Upper lobe of left lung (tissue), 6 donors: ENCODE data around the gene IL1RAPL2. TPM values are rescaled to one million over a fixed set of nuclear protein-coding genes. Genes with fewer than 3 reads are reported as not detected.
"Not testable (repeated sequence)": the region's sequence is repeated elsewhere in the genome, so short reads cannot be mapped to it uniquely, and the experiment has no call there.

ENCODE experiments used
- ATAC-seq, 2 donors: fragments of 200-7000 bp; cut with Tn5 transposase; one replicate each; pipeline ENCODE4 v1.9.1; 2022; ENCODE audit warnings: mild to moderate bottlenecking in 2 of 2, moderate library complexity in 2 of 2; ENCODE audit not compliant: low FRiP score in 2 of 2
- DNase-seq, 2 donors: peaks; one replicate each; pipeline ENCODE4 v3.0.0-alpha.2; 2019 to 2020
- H3K27ac ChIP-seq, 4 donors: fragments of 200-600 bp; sonication (generic); one replicate each; pipeline ENCODE4 v1.5.1; 2016 to 2019
- H3K27me3 ChIP-seq, 4 donors: fragments of 200-600 bp; sonication (generic); one replicate each; pipeline ENCODE4 v1.5.1; 2017 to 2019
- H3K36me3 ChIP-seq, 4 donors: fragments of 200-600 bp; sonication (generic); one replicate each; pipeline ENCODE4 v1.5.1; 2016 to 2019
- H3K4me1 ChIP-seq, 4 donors: fragments of 200-600 bp; sonication (generic); one replicate each; pipeline ENCODE4 v1.5.1; 2018 to 2019
- H3K4me3 ChIP-seq, 4 donors: fragments of 200-600 bp; sonication (generic); one replicate each; pipeline ENCODE4 v1.5.1; 2017 to 2019; ENCODE audit warnings: mild to moderate bottlenecking in 2 of 4, moderate library complexity in 1 of 4
- H3K9me3 ChIP-seq, 4 donors: fragments of 200-600 bp; sonication (generic); one replicate each; pipeline ENCODE4 v1.5.1; 2018 to 2019
- CTCF ChIP-seq, 6 experiments: fragments of 450-650 bp in 4 of 6; fragments of 200-600 bp in 2 of 6; sonication (generic) in 2 of 6; IDR thresholded peaks; one replicate each; pipeline ENCODE4 v1.5.1; 2016 to 2019; ENCODE audit warnings: antibody characterized with exemption in 6 of 6
- EP300 ChIP-seq, 4 donors: sonication (generic); formaldehyde crosslinking; IDR thresholded peaks; one replicate each; pipeline ENCODE4 v1.5.1; 2017; ENCODE audit warnings: antibody characterized with exemption in 4 of 4, control low read depth in 2 of 4
- POLR2A ChIP-seq, 4 donors: fragments of 450-650 bp; IDR thresholded peaks; one replicate each; pipeline ENCODE4 v1.5.1; 2016 to 2017; ENCODE audit warnings: antibody characterized with exemption in 4 of 4, mild to moderate bottlenecking in 2 of 4
- POLR2AphosphoS5 ChIP-seq, 2 donors: sonication (generic); formaldehyde crosslinking; IDR thresholded peaks; one replicate each; pipeline ENCODE4 v1.5.1; 2017; ENCODE audit warnings: antibody characterized with exemption in 2 of 2
- WGBS, 2 donors: methylation state at CpG; one replicate each; pipeline ENCODE4 v1.1.5; 2017 to 2018; 5-methylcytosine and 5-hydroxymethylcytosine counted together
- total RNA-seq, 6 donors: library from RNA; depleted of rRNA in 4 of 6; stranded (reverse); fragments of >200 nt in 4 of 6; gene quantifications; one replicate each; pipeline versions ENCODE4 v1.1.0 to v1.2.1, GENCODE V29; 2016 to 2021
- donor health status: DM: no; HTN: no; CAD: no; lungs with moderate emphysema.
- donor health status: DM: no; HTN: yes; CAD: no; lungs with severe emphysema.

Gene IL1RAPL2
- total RNA-seq, 6 donors from 2014 or later, result not detected

- Histone ChIP-seq H3K4me3 (no peak overlapping the region), H3K36me3 (no peaks in the 10 kb centered on the region), H3K27me3 (no peaks in the 10 kb centered on the region), H3K27ac (no peak overlapping the region), H3K4me1 (no peaks in the 10 kb centered on the region), H3K9me3 (no peaks in the 10 kb centered on the region)
- 53 to 60% methylated on average over 4 of the region's 4 CpGs for WGBS, 2 donors
- ATAC-seq (no peak), DNase-seq (no peak)
- TF ChIP-seq EP300 (IDR thresholded peaks at IDR 0.05) (no peak), CTCF (IDR thresholded peaks at IDR 0.05) (no peak), POLR2AphosphoS5 (IDR thresholded peaks at IDR 0.05) (no peak), POLR2A (IDR thresholded peaks at IDR 0.05) (no peak)
Measured at GRCh38 chrX:104902070-104902469, 336.1 kb downstream of the IL1RAPL2 start.

GRCh38 chrX:104909694-104910093, 343.7 kb downstream of the IL1RAPL2 start:
- H3K9me3 ChIP-seq, H3K27ac ChIP-seq, H3K27me3 ChIP-seq, H3K4me1 ChIP-seq, ATAC-seq, H3K36me3 ChIP-seq: not testable (repeated sequence)
- H3K4me3 ChIP-seq, result peak overlapping the region in 3 of 4 donors; percentile 23 to 29 (median 24)
- 16% methylated on average over 10 of the region's 10 CpGs; no CpG with 5 or more reads in 1 of the 2 donors for WGBS, 2 donors
- peak in 1 of 2 donors; percentile 20 for DNase-seq

- Histone ChIP-seq H3K27me3 (no peaks in the 10 kb centered on the region), H3K9me3 (no peaks in the 10 kb centered on the region), H3K27ac (no peak overlapping the region), H3K36me3 (no peaks in the 10 kb centered on the region), H3K4me1 (no peaks in the 10 kb centered on the region), H3K4me3 (no peak overlapping the region)
- DNase-seq (no peak), ATAC-seq (no peak)
- TF ChIP-seq POLR2AphosphoS5 (IDR thresholded peaks at IDR 0.05) (no peak), CTCF (IDR thresholded peaks at IDR 0.05) (peak in 3 of 6 experiments; percentile 14 to 21 (median 17))
Measured at GRCh38 chrX:104913348-104913747, 347.3 kb downstream of the IL1RAPL2 start.

- not testable (repeated sequence) for H3K27ac ChIP-seq, H3K36me3 ChIP-seq, H3K4me3 ChIP-seq, H3K9me3 ChIP-seq, H3K27me3 ChIP-seq, DNase-seq, ATAC-seq, H3K4me1 ChIP-seq
- WGBS, 2 donors, result 88 to 99% methylated on average over 3 to 5 of the region's 5 CpGs
Measured at GRCh38 chrX:104914686-104915085, 348.7 kb downstream of the IL1RAPL2 start.

- DNase-seq (no peak), ATAC-seq (no peak)
- 59 to 65% methylated on average over 1 of the region's 1 CpG for WGBS, 2 donors
- Histone ChIP-seq H3K4me1 (no peaks in the 10 kb centered on the region), H3K27ac (no peak overlapping the region), H3K36me3 (no peaks in the 10 kb centered on the region), H3K9me3 (no peaks in the 10 kb centered on the region), H3K27me3 (no peaks in the 10 kb centered on the region), H3K4me3 (no peak overlapping the region)
- no peak for TF ChIP-seq EP300 (IDR thresholded peaks at IDR 0.05)
- no peak for TF ChIP-seq CTCF (IDR thresholded peaks at IDR 0.05)
- no peak for TF ChIP-seq POLR2A (IDR thresholded peaks at IDR 0.05)
- TF ChIP-seq POLR2AphosphoS5 (IDR thresholded peaks at IDR 0.05), result no peak
Measured at GRCh38 chrX:104918122-104918521, 352.1 kb downstream of the IL1RAPL2 start.

- DNase-seq (peak in 1 of 2 donors; percentile 32), ATAC-seq (peak in 1 of 2 donors; percentile 56)
- no peak for TF ChIP-seq POLR2AphosphoS5 (IDR thresholded peaks at IDR 0.05)
- TF ChIP-seq EP300 (IDR thresholded peaks at IDR 0.05), result no peak
- TF ChIP-seq CTCF (IDR thresholded peaks at IDR 0.05), result no peak
- no peak for TF ChIP-seq POLR2A (IDR thresholded peaks at IDR 0.05)
- 80% methylated on average over 9 of the region's 9 CpGs; no CpG with 5 or more reads in 1 of the 2 donors for WGBS, 2 donors
- Histone ChIP-seq H3K4me3 (no peak overlapping the region), H3K27me3 (no peaks in the 10 kb centered on the region), H3K4me1 (no peaks in the 10 kb centered on the region), H3K36me3 (no peaks in the 10 kb centered on the region), H3K27ac (no peak overlapping the region), H3K9me3 (no peaks in the 10 kb centered on the region)
Measured at GRCh38 chrX:104921584-104922205, 355.7 kb downstream of the IL1RAPL2 start.
